Breast epithelium (tissue), 4 donors: ENCODE results near the gene KCNAB3. TPM values are rescaled to one million over a fixed set of nuclear protein-coding genes. Genes with fewer than 3 reads are reported as not detected.
A peak's percentile ranks its signal among the peaks of the same experiment; 100 is the strongest.

ENCODE experiments used
- DNase-seq, 2 donors: peaks; one replicate each; pipeline ENCODE4 v3.0.0-alpha.2; 2019; ENCODE audit warnings: low spot score in 2 of 2
- H3K27ac ChIP-seq, 2 donors: fragments of 200-600 bp; sonication (generic) in 1 of 2; one replicate each; pipeline ENCODE4 v1.5.1; 2016 to 2019; ENCODE audit warnings: mild to moderate bottlenecking in 1 of 2
- H3K27me3 ChIP-seq, 2 donors: fragments of 200-600 bp; sonication (generic) in 1 of 2; one replicate each; pipeline versions ENCODE4 v1.5.1 to v1.6.0; 2017 to 2019; ENCODE audit warnings: control low read depth in 1 of 2, mild to moderate bottlenecking in 1 of 2
- H3K36me3 ChIP-seq: fragments of 200-600 bp; one replicate; pipeline ENCODE4 v1.5.1; 2019
- H3K4me1 ChIP-seq, 2 donors: fragments of 200-600 bp; sonication (generic); one replicate each; pipeline ENCODE4 v1.5.1; 2016 to 2019; ENCODE audit warnings: control low read depth in 1 of 2
- H3K4me3 ChIP-seq, 3 donors: fragments of 200-600 bp; sonication (generic); 1 replicate in 2 of 3; 2 replicates in 1 of 3; pipeline ENCODE4 v1.5.1; 2016 to 2019; ENCODE audit warnings: mild to moderate bottlenecking in 3 of 3, moderate library complexity in 2 of 3
- H3K9me3 ChIP-seq, 2 donors: fragments of 200-600 bp; sonication (generic) in 1 of 2; one replicate each; pipeline ENCODE4 v1.5.1; 2016 to 2019; ENCODE audit warnings: control low read depth in 1 of 2
- POLR2A ChIP-seq: fragments of 450-650 bp; IDR thresholded peaks from one replicate; pipeline ENCODE4 v1.6.1; 2016; ENCODE audit warnings: antibody characterized with exemption, mild to moderate bottlenecking, moderate library complexity
- POLR2AphosphoS5 ChIP-seq, 3 donors: sonication (generic); formaldehyde crosslinking; IDR thresholded peaks; one replicate each; pipeline ENCODE4 v1.6.1; 2017; ENCODE audit warnings: antibody characterized with exemption in 3 of 3
- intact Hi-C: fragments of 100-400 bp; cut with DNase I; formaldehyde crosslinking; loops from one replicate; pipeline ENCODE4 v1.15.1; 2023; ENCODE audit warnings: low total_unique reads
- total RNA-seq, 3 donors: library from RNA; depleted of rRNA; stranded (reverse); fragments of >200 nt; gene quantifications; one replicate each; pipeline ENCODE4 v1.1.0, GENCODE V29; 2016
- TF ChIP-seq, protein P1 (sequence below), 3 donors: fragments of 450-650 bp; IDR thresholded peaks; one replicate each; pipeline ENCODE4 v1.5.1; 2016 to 2017; ENCODE audit warnings: antibody characterized with exemption in 3 of 3, mild to moderate bottlenecking in 3 of 3, moderate library complexity in 3 of 3

Gene KCNAB3
- total RNA-seq, 3 donors from 2014 or later, result 0.48 to 1.5 (median 1.3) TPM

DNA sequence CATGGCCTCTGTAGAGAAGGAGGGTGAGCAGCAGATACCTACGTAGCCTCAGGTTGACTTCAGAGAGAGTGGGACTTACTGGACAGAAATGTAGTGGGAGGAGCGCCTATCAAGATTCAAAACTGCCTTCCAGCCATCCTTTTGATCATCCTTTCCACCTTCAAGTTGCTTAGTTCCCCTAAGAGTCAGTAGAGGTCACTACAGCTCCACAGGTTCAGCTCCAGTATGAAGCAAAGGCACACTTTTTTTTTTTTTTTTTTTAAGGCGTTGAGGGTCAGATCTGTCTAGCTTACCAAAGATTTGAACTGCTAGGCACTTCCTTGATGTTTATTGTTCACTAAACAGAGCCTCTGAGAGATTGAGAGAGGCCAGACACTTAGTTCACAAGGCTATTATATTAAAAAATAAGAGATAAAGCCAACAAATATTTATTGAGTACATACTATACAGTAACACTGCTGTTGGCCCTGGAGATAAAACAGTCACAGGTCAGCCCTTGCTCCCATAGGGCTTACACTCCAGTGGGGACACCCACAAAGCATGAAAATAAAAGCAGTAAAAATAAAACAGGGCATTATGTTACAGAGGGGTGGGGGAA is 16.6 kb downstream of the KCNAB3 start:
- H3K27ac ChIP-seq, result no peak overlapping the region
- intact Hi-C loops, result loop anchor here (10.0 kb wide), 1 partner anchor 48 kb away; no protein-coding TSS in a partner anchor

DNA sequence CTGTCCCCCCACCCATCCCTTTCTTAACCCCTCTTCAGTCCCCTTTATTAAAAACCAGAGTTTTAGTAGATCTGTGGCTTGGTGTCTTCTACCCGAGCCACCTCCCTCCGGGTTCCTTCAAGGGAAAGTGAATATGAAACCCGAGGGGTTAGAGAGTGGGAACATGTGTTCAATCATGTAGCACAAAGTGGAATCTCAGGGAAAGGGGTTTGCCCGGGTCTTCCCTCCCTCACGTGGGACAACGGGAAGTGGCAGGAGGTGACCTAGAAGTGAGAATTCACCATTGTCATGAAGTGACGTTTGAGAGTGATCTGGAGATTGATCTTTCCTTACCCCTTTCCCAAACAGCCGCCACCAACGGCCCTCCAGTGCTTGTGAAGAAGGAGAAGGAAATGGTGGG is 18.5 kb downstream of the KCNAB3 start:
- no peak for TF ChIP-seq POLR2AphosphoS5 (IDR thresholded peaks at IDR 0.05)
- Histone ChIP-seq H3K4me3 (no peak overlapping the region), H3K27me3 (no peaks in the 10 kb centered on the region), H3K36me3 (peaks cover 6% of the 10 kb centered on the region), H3K9me3 (no peaks in the 10 kb centered on the region), H3K4me1 (peaks cover 0 to 5% of the 10 kb centered on the region in 2 donors), H3K27ac (no peak overlapping the region)
- no peak for DNase-seq
- intact Hi-C loops, result loop anchor here (10.0 kb wide), 1 partner anchor 46 kb away; no protein-coding TSS in a partner anchor

More for the DNA sequence above, 16.6 kb downstream of the KCNAB3 start:
- no peak for DNase-seq
- TF ChIP-seq POLR2AphosphoS5 (IDR thresholded peaks at IDR 0.05) (no peak), POLR2A (no peak)
- TF ChIP-seq, protein P1, sequence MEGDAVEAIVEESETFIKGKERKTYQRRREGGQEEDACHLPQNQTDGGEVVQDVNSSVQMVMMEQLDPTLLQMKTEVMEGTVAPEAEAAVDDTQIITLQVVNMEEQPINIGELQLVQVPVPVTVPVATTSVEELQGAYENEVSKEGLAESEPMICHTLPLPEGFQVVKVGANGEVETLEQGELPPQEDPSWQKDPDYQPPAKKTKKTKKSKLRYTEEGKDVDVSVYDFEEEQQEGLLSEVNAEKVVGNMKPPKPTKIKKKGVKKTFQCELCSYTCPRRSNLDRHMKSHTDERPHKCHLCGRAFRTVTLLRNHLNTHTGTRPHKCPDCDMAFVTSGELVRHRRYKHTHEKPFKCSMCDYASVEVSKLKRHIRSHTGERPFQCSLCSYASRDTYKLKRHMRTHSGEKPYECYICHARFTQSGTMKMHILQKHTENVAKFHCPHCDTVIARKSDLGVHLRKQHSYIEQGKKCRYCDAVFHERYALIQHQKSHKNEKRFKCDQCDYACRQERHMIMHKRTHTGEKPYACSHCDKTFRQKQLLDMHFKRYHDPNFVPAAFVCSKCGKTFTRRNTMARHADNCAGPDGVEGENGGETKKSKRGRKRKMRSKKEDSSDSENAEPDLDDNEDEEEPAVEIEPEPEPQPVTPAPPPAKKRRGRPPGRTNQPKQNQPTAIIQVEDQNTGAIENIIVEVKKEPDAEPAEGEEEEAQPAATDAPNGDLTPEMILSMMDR (IDR thresholded peaks at IDR 0.05), result peak; percentile 38 to 79 (median 74)
- H3K4me1 ChIP-seq, result peaks cover 0 to 5% of the 10 kb centered on the region in 2 donors
- peaks cover 6% of the 10 kb centered on the region for H3K36me3 ChIP-seq
- no peaks in the 10 kb centered on the region for H3K27me3 ChIP-seq
- H3K9me3 ChIP-seq, result no peaks in the 10 kb centered on the region
- H3K4me3 ChIP-seq, result no peak overlapping the region

DNA sequence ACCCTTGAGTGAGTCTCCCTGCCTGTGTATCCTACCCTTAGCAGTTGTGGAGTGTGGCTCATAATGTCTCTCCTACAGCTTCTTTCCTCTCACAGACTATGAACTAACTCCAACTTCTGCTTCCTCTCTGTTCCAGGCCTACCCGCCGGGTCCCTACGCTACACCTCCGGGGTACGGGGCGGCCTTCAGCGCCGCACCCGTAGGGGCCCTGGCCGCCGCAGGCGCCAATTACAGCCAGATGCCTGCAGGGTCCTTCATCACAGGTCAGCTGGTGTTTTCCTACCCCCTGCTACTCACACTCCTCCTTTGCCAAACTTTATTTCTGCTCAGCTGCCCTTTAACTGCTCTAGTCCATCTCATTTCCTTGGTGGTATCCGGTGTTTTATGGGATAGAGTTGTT is 18.9 kb downstream of the KCNAB3 start:
- H3K36me3 ChIP-seq, result peaks cover 6% of the 10 kb centered on the region
- intact Hi-C loops, result loop anchor here (10.0 kb wide), 1 partner anchor 46 kb away; no protein-coding TSS in a partner anchor
- peaks cover 0 to 5% of the 10 kb centered on the region in 2 donors for H3K4me1 ChIP-seq
- DNase-seq, result no peak
- H3K4me3 ChIP-seq, result no peak overlapping the region
- no peak overlapping the region for H3K27ac ChIP-seq
- H3K27me3 ChIP-seq, result no peaks in the 10 kb centered on the region
- TF ChIP-seq POLR2AphosphoS5 (IDR thresholded peaks at IDR 0.05), result no peak
- TF ChIP-seq, protein P1 (IDR thresholded peaks at IDR 0.05), result no peak
- no peak for TF ChIP-seq POLR2A
- no peaks in the 10 kb centered on the region for H3K9me3 ChIP-seq

DNA sequence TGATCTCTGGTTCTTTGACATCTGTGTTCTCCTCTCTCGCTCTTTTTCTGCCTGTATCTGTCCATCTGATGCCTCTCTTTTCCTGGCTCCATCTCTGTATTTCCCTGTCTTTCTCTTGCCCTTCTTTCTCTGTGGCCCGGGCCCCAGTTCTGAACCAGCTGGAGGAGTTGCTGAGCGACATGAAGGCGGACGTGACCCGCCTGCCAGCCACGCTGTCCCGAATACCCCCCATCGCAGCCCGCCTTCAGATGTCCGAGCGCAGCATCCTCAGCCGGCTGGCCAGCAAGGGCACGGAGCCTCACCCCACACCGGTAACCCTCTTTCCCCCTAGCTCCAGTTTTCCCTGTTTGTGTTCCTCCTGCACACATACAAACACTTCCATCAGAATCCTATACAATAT is 19.4 kb downstream of the KCNAB3 start:
- no peak for DNase-seq
- no peaks in the 10 kb centered on the region for H3K27me3 ChIP-seq
- H3K4me1 ChIP-seq, result peaks cover 0 to 5% of the 10 kb centered on the region in 2 donors
- TF ChIP-seq POLR2AphosphoS5 (IDR thresholded peaks at IDR 0.05), result no peak
- TF ChIP-seq POLR2A, result no peak
- TF ChIP-seq, protein P1 (IDR thresholded peaks at IDR 0.05), result no peak
- no peak overlapping the region for H3K27ac ChIP-seq
- H3K4me3 ChIP-seq, result no peak overlapping the region
- H3K9me3 ChIP-seq, result no peaks in the 10 kb centered on the region
- H3K36me3 ChIP-seq, result peaks cover 6% of the 10 kb centered on the region
- intact Hi-C loops, result loop anchor here (10.0 kb wide), 1 partner anchor 45 kb away; no protein-coding TSS in a partner anchor

DNA sequence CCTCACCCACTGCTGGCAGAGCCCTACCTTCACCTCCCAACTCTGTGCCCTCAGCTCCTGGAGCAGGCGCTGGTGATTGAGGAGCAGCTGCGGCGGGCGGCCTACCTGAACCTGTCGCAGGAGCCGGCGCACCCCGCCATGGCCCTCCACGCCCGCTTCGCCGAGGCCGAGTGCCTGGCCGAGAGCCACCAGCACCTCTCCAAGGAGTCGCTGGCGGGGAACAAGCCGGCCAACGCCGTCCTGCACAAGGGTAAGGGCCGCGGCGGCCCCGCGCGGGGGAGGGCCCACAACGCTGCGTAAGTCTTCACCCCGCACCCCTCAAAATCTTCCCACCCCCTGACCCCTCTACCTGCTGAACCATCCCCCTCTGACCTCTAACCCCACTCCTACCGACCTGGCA is 20.6 kb downstream of the KCNAB3 start:
- intact Hi-C loops, result loop anchor here (5.0 kb wide), 1 partner anchor 518 kb away; no protein-coding TSS in a partner anchor
- H3K4me3 ChIP-seq, result no peak overlapping the region
- TF ChIP-seq POLR2AphosphoS5 (IDR thresholded peaks at IDR 0.05), result no peak
- TF ChIP-seq POLR2A, result no peak
- TF ChIP-seq, protein P1 (IDR thresholded peaks at IDR 0.05), result no peak
- no peak overlapping the region for H3K27ac ChIP-seq
- H3K9me3 ChIP-seq, result no peaks in the 10 kb centered on the region
- H3K4me1 ChIP-seq, result no peaks in the 10 kb centered on the region
- DNase-seq, result no peak
- H3K36me3 ChIP-seq, result peaks cover 6% of the 10 kb centered on the region
- no peaks in the 10 kb centered on the region for H3K27me3 ChIP-seq
